OCI-LY3 (cell line): ENCODE data around the gene CPT1B.
"Not testable (repeated sequence)": the region's sequence is repeated elsewhere in the genome, so short reads cannot be mapped to it uniquely, and the experiment has no call there.

Experiments used
- H2AFZ ChIP-seq: fragments of 200-600, 300-600 bp; shearing (Covaris generic); 2 replicates; pipeline ENCODE4 v1.6.0; 2014; ENCODE audit warnings: antibody characterized with exemption, low read depth, low read length
- H3K27ac ChIP-seq: fragments of 200-600, 300-600 bp; sonication (generic); 2 replicates; pipeline ENCODE4 v1.5.1; 2014; ENCODE audit warnings: mild to moderate bottlenecking, low read length, moderate library complexity, mixed read lengths
- H3K27me3 ChIP-seq: fragments of 200-600, 300-600 bp; sonication (generic); 2 replicates; pipeline ENCODE4 v1.6.1; 2014; ENCODE audit warnings: low read depth, low read length, mixed read lengths
- H3K36me3 ChIP-seq: fragments of 200-600, 300-600 bp; sonication (generic); replicated peaks from 2 replicates; pipeline ENCODE3; 2014; ENCODE audit warnings: low read depth, low read length, mixed read lengths
- H3K4me1 ChIP-seq: fragments of 300-600, 200-600 bp; sonication (generic); 2 replicates; pipeline ENCODE4 v1.6.1; 2014; ENCODE audit warnings: low read length, mixed read lengths
- H3K4me2 ChIP-seq: fragments of 200-600, 300-600 bp; sonication (generic); 2 replicates; pipeline ENCODE4 v1.6.1; 2014; ENCODE audit warnings: low read length, mixed read lengths
- H3K4me3 ChIP-seq: fragments of 300-600, 200-600 bp; sonication (generic); 2 replicates; pipeline ENCODE4 v1.5.1; 2014; ENCODE audit warnings: antibody characterized with exemption, mild to moderate bottlenecking, low read length, moderate library complexity
- H3K79me2 ChIP-seq: fragments of 300-600, 200-600 bp; shearing (Covaris generic); 2 replicates; pipeline ENCODE4 v1.6.1; 2014; ENCODE audit warnings: mild to moderate bottlenecking, low read length, mixed read lengths
- H3K9ac ChIP-seq: fragments of 300-600, 200-600 bp; shearing (Covaris generic); 2 replicates; pipeline ENCODE4 v1.6.0; 2014; ENCODE audit warnings: mild to moderate bottlenecking, low read length, moderate library complexity
- H3K9me3 ChIP-seq: fragments of 200-600, 300-600 bp; shearing (Covaris generic); 2 replicates; pipeline ENCODE4 v1.6.1; 2014; ENCODE audit warnings: low read length, mixed read lengths; ENCODE audit not compliant: insufficient read depth
- H4K20me1 ChIP-seq: fragments of 200-600, 300-600 bp; sonication (generic); 2 replicates; pipeline ENCODE4 v1.6.1; 2016; ENCODE audit warnings: low read length, mixed read lengths; ENCODE audit not compliant: insufficient read depth
- EZH2phosphoT487 ChIP-seq: fragments of 200-600 bp; shearing (Covaris generic); IDR thresholded peaks from 2 replicates; pipeline ENCODE4 v1.6.1; 2018; ENCODE audit warnings: antibody characterized with exemption, mixed run types, low read depth
- TF ChIP-seq, protein P1 (sequence below): fragments of 200-600, 300-600 bp; sonication (generic); IDR thresholded peaks from 2 replicates; pipeline ENCODE4 v1.5.1; 2014; ENCODE audit warnings: antibody characterized with exemption, low read length, low read depth

CPT1B gene

DNA sequence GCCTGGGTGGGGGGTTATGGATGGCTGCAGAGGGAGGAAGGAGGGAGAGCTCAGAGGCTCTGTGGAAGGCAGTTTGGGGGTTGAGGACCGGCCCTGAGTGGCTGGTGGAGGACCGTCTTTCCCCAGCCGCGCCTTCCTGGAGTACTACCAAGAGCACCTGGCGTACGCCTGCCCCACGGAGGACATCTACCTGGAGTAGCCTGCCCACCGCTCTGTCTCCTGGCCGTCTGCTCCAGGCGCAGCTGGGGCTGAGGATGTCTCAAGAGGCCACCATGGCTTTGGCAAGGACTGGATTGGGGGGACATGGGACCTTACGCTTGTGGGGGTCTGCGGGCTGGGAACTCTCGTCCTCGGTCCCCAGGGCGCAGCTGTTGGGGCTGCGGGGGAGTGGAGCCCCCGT is 32.4 kb upstream of the CPT1B start:
- H3K4me3 ChIP-seq: no peak overlapping the region
- H3K27ac ChIP-seq: no peak overlapping the region
- H4K20me1 ChIP-seq: no peaks in the 10 kb centered on the region
- H2AFZ ChIP-seq: no peak overlapping the region
- TF ChIP-seq, protein P1, sequence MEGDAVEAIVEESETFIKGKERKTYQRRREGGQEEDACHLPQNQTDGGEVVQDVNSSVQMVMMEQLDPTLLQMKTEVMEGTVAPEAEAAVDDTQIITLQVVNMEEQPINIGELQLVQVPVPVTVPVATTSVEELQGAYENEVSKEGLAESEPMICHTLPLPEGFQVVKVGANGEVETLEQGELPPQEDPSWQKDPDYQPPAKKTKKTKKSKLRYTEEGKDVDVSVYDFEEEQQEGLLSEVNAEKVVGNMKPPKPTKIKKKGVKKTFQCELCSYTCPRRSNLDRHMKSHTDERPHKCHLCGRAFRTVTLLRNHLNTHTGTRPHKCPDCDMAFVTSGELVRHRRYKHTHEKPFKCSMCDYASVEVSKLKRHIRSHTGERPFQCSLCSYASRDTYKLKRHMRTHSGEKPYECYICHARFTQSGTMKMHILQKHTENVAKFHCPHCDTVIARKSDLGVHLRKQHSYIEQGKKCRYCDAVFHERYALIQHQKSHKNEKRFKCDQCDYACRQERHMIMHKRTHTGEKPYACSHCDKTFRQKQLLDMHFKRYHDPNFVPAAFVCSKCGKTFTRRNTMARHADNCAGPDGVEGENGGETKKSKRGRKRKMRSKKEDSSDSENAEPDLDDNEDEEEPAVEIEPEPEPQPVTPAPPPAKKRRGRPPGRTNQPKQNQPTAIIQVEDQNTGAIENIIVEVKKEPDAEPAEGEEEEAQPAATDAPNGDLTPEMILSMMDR: no peak
- no peak for TF ChIP-seq EZH2phosphoT487
- H3K79me2 ChIP-seq: no peaks in the 10 kb centered on the region
- H3K36me3 ChIP-seq: no peaks in the 10 kb centered on the region
- no peaks in the 10 kb centered on the region for H3K27me3 ChIP-seq
- H3K4me1 ChIP-seq: no peaks in the 10 kb centered on the region
- no peaks in the 10 kb centered on the region for H3K9me3 ChIP-seq
- H3K4me2 ChIP-seq: no peak overlapping the region
- H3K9ac ChIP-seq: no peak overlapping the region

DNA sequence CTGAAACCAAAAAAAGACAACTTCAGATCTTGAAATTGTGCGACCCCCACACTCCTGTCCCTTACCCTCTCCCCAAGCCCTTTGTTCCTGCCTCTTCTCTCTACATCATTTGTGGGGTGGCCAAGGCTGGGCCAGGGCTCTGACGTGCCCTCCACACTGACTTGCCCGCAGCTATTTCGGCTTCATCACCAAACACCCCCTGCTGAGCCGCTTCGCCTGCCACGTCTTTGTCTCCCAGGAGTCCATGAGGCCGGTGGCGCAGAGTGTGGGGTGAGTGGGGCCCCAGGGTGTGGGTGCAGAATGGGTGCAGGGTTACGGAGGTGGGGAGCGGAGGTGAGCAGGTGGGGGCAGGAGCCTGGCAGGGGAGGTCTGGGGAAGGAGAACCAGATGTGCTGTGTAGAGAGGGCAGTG is 31.8 kb upstream of the CPT1B start:
- Histone ChIP-seq H3K4me3 (no peak overlapping the region), H3K79me2 (no peaks in the 10 kb centered on the region)

DNA sequence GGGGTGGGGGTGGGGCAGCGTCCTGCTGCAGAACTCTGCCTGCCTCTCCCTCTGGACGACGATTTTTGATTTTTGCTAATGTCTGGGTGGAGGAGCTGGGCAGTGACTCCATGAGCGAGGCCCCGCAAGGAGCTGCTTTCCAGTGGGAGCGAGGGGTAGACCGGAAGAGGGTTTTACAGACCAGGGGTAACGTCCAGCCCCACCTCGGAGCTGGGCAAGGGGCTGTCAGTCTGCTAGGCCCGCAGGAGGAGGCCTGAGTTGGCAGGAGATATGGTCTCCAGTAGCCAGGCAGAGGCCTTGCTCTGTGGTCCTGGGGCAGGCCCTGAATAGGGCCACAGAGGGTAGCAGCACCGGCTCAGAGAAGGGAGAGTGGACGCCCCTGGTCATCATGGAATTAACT is 31.4 kb upstream of the CPT1B start:
- H3K27ac ChIP-seq: no peak overlapping the region
- no peaks in the 10 kb centered on the region for H3K4me1 ChIP-seq
- H4K20me1 ChIP-seq: no peaks in the 10 kb centered on the region
- no peaks in the 10 kb centered on the region for H3K36me3 ChIP-seq
- H3K9me3 ChIP-seq: no peaks in the 10 kb centered on the region
- no peak overlapping the region for H3K4me3 ChIP-seq
- TF ChIP-seq, protein P1: no peak
- no peak for TF ChIP-seq EZH2phosphoT487
- no peak overlapping the region for H2AFZ ChIP-seq
- H3K79me2 ChIP-seq: no peaks in the 10 kb centered on the region
- H3K27me3 ChIP-seq: no peaks in the 10 kb centered on the region
- no peak overlapping the region for H3K4me2 ChIP-seq
- no peak overlapping the region for H3K9ac ChIP-seq

More for the DNA sequence above, 31.8 kb upstream of the CPT1B start:
- H3K27me3 ChIP-seq: no peaks in the 10 kb centered on the region
- H3K4me1 ChIP-seq: no peaks in the 10 kb centered on the region
- H4K20me1 ChIP-seq: no peaks in the 10 kb centered on the region
- no peak overlapping the region for H3K4me2 ChIP-seq
- H3K36me3 ChIP-seq: no peaks in the 10 kb centered on the region
- H3K27ac ChIP-seq: no peak overlapping the region
- no peaks in the 10 kb centered on the region for H3K9me3 ChIP-seq
- no peak overlapping the region for H2AFZ ChIP-seq
- no peak overlapping the region for H3K9ac ChIP-seq
- TF ChIP-seq, protein P1: no peak
- no peak for TF ChIP-seq EZH2phosphoT487

DNA sequence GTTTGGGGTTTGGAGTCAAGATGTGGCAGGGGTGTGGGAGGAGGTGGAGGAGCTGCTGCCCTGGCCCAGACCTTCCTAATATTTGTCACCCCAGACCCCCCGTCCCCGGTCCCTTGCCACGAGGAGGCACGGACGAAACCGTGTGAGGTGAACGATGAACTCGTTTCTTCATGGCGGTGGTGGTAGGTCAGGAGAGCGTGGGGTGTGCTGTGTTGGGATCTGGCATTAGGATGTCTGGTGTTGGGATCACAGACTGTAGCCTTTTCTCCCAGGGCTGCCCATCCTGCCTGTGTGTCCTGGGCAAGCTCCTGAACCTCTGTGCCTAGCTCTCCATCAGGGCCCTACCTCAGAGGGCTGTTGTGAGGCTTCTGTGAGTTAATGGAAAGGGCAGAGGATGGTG is 30.8 kb upstream of the CPT1B start:
- no peaks in the 10 kb centered on the region for H3K27me3 ChIP-seq

DNA sequence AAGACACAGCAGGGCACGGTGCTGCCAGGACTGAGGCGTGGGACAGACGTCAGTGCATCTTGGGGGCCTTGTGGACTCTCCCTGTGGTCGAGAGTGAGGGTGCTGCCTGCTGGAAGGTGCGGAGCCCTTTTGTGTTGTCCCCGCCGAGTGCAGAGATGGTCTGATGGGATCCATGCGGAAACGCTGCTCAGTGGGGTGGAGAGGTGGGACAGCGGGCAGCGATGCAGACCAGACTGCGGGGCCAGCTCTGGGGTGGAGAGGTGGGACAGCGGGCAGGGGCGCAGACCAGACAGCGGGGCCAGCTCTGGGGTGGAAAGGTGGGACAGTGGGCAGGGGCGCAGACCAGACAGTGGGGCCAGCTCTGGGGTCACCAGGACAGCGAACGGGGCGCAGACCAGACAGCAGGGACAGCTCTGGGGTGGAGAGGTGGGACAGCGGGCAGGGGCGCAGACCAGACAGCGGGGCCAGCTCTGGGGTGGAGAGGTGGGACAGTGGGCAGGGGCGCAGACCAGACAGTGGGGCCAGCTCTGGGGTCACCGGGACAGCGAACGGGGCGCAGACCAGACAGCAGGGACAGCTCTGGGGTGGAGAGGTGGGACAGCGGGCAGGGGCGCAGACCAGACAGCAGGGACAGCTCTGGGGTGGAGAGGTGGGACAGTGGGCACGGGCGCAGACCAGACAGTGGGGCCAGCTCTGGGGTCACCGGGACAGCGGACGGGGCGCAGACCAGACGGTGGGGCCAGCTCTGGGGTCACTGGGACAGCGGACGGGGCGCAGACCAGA is 30.0 kb upstream of the CPT1B start:
- H3K4me3 ChIP-seq, H3K4me1 ChIP-seq, H3K27me3 ChIP-seq, H3K9ac ChIP-seq, H4K20me1 ChIP-seq, H3K79me2 ChIP-seq, H3K36me3 ChIP-seq, H3K27ac ChIP-seq, H2AFZ ChIP-seq, H3K9me3 ChIP-seq, H3K4me2 ChIP-seq: not testable (repeated sequence)

More for the DNA sequence above, 30.8 kb upstream of the CPT1B start:
- H3K27ac ChIP-seq: no peak overlapping the region
- no peaks in the 10 kb centered on the region for H4K20me1 ChIP-seq
- no peaks in the 10 kb centered on the region for H3K4me1 ChIP-seq
- no peak overlapping the region for H2AFZ ChIP-seq
- no peak overlapping the region for H3K4me3 ChIP-seq
- TF ChIP-seq EZH2phosphoT487: no peak
- TF ChIP-seq, protein P1: no peak
- H3K4me2 ChIP-seq: no peak overlapping the region
- no peaks in the 10 kb centered on the region for H3K9me3 ChIP-seq
- H3K79me2 ChIP-seq: no peaks in the 10 kb centered on the region
- no peak overlapping the region for H3K9ac ChIP-seq
- no peaks in the 10 kb centered on the region for H3K36me3 ChIP-seq
